ENCODE results near the gene ASAH2. TPM values are rescaled to one million over a fixed set of nuclear protein-coding genes. Genes with fewer than 3 reads are reported as not detected.

Gene ASAH2
- polyA plus RNA-seq, 3 donors: not detected

DNA sequence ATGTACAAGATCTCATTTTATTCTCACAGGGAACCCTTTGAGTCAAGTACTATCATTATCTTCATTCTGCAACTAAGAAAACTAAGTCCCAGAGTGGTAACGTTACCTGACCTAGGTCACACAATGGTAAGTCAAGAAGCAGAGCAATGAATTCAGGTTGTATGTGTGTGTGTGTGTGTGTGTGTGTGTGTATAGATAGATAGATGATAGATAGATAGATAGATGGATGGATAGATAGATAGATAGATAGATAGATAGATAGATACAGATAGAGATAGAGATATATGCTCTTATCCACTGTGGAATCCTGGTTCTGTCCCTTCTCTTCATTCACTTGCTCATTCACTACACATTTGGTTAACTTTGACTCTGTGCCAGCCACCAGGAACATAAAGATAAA is 29.8 kb downstream of the ASAH2 start:
- no CpG with 5 or more reads among the region's 1 CpG for WGBS (ENCODE audit: insufficient coverage)
- peaks cover 0 to 3% (median 0%) of the 10 kb centered on the region in 7 donors for H3K9me3 Mint-ChIP-seq
- no peaks in the 10 kb centered on the region for H3K36me3 Mint-ChIP-seq
- Histone ChIP-seq H3K4me3 (replicated peaks in 1 of 3; ENCODE audit: low read depth in 2 of 3, low read length in 3 of 3) (no peak overlapping the region), H3K27ac (ENCODE audit: low read depth in 1 of 2, low read length in 2 of 2) (no peak overlapping the region), H3K9me3 (replicated peaks in 1 of 2; ENCODE audit: control insufficient read depth in 1 of 2, insufficient read depth in 1 of 2, low read length in 2 of 2) (no peaks in the 10 kb centered on the region), H3K79me2 (ENCODE audit: insufficient read depth, low read length) (no peaks in the 10 kb centered on the region), H3K4me1 (ENCODE audit: control insufficient read depth in 1 of 2, insufficient read depth in 2 of 2, low read length in 2 of 2) (peaks cover 6 to 7% of the 10 kb centered on the region in 2 donors), H3K27me3 (ENCODE audit: control insufficient read depth in 2 of 2, insufficient read depth in 2 of 2, low read length in 2 of 2) (peaks cover 0 to 6% of the 10 kb centered on the region in 2 donors), H3K9ac (ENCODE audit: insufficient read depth, low read length, poor library complexity, severe bottlenecking) (no peak overlapping the region), H2AFZ (ENCODE audit: insufficient read depth, low read depth, low read length, poor library complexity, severe bottlenecking) (no peak overlapping the region), H4K20me1 (ENCODE audit: insufficient read depth, low read length) (no peaks in the 10 kb centered on the region), H3K36me3 (replicated peaks in 1 of 2; ENCODE audit: control insufficient read depth in 1 of 2, insufficient read depth in 2 of 2, low read length in 2 of 2) (no peaks in the 10 kb centered on the region), H3K4me2 (replicated peaks; ENCODE audit: extremely low read depth, low read length, poor library complexity, severe bottlenecking) (no peak overlapping the region)
- H3K4me3 Mint-ChIP-seq: no peak overlapping the region
- H3K27ac Mint-ChIP-seq: no peak overlapping the region
- H3K4me1 Mint-ChIP-seq: peaks cover 7% of the 10 kb centered on the region
- no peak for TF ChIP-seq CTCF (IDR thresholded peaks at IDR 0.05)
- intact Hi-C loops (cut with micrococcal nuclease): loop anchor here in 1 of 2 donors (5.0 kb wide), 1 partner anchor 629 kb away; no protein-coding TSS in a partner anchor
- DNase-seq: no peak
- peaks cover 3 to 12% (median 7%) of the 10 kb centered on the region in 3 donors for H3K27me3 Mint-ChIP-seq (ENCODE audit: low read depth in 3 of 3)

DNA sequence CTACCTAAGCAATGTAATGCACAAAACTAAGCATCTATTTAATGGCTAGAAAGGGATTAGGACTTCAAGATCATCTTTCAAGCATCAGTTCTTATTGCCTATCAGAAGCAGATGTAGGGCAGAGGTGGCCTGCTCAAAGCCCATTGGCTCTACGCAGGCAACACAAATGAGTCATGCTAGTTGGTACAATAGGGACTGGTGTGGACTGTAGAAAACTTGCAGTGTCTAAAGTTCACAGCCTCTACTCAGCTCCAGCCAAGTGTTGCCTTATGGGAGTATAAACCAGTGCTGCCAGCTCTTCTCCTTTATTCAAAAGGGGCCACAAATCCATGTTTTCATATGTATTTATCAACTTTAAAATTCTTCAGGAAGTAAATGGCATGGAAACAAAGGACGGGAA is 31.7 kb downstream of the ASAH2 start:
- Histone ChIP-seq H3K27ac (ENCODE audit: low read depth in 1 of 2, low read length in 2 of 2) (no peak overlapping the region), H3K4me1 (ENCODE audit: control insufficient read depth in 1 of 2, insufficient read depth in 2 of 2, low read length in 2 of 2) (peaks cover 8 to 9% of the 10 kb centered on the region in 2 donors), H3K27me3 (ENCODE audit: control insufficient read depth in 2 of 2, insufficient read depth in 2 of 2, low read length in 2 of 2) (peaks cover 0 to 6% of the 10 kb centered on the region in 2 donors), H4K20me1 (ENCODE audit: insufficient read depth, low read length) (no peaks in the 10 kb centered on the region), H3K9me3 (replicated peaks in 1 of 2; ENCODE audit: control insufficient read depth in 1 of 2, insufficient read depth in 1 of 2, low read length in 2 of 2) (no peaks in the 10 kb centered on the region), H3K9ac (ENCODE audit: insufficient read depth, low read length, poor library complexity, severe bottlenecking) (no peak overlapping the region), H3K79me2 (ENCODE audit: insufficient read depth, low read length) (no peaks in the 10 kb centered on the region), H3K4me3 (replicated peaks in 1 of 3; ENCODE audit: low read depth in 2 of 3, low read length in 3 of 3) (no peak overlapping the region), H3K36me3 (replicated peaks in 1 of 2; ENCODE audit: control insufficient read depth in 1 of 2, insufficient read depth in 2 of 2, low read length in 2 of 2) (no peaks in the 10 kb centered on the region), H3K4me2 (replicated peaks; ENCODE audit: extremely low read depth, low read length, poor library complexity, severe bottlenecking) (no peak overlapping the region), H2AFZ (ENCODE audit: insufficient read depth, low read depth, low read length, poor library complexity, severe bottlenecking) (no peak overlapping the region)
- no CpG with 5 or more reads among the region's 2 CpGs for WGBS (ENCODE audit: insufficient coverage)
- H3K27ac Mint-ChIP-seq: no peak overlapping the region
- peaks cover 10% of the 10 kb centered on the region for H3K4me1 Mint-ChIP-seq
- no peak for DNase-seq
- no peak overlapping the region for H3K4me3 Mint-ChIP-seq
- no peaks in the 10 kb centered on the region for H3K36me3 Mint-ChIP-seq
- TF ChIP-seq CTCF (IDR thresholded peaks at IDR 0.05): no peak
- peaks cover 3 to 8% (median 4%) of the 10 kb centered on the region in 3 donors for H3K27me3 Mint-ChIP-seq (ENCODE audit: low read depth in 3 of 3)
- H3K9me3 Mint-ChIP-seq: peaks cover 0 to 4% (median 0%) of the 10 kb centered on the region in 7 donors
- intact Hi-C loops (cut with micrococcal nuclease): loop anchor here in 1 of 2 donors (5.0 kb wide), 1 partner anchor 627 kb away; no protein-coding TSS in a partner anchor

Measured in CD14-positive monocyte (primary cell).